Fibroblast of mammary gland (primary cell): ENCODE results near the gene HNRNPM.

ENCODE experiments used
- DNase-seq: peaks from one replicate; pipeline ENCODE4 v3.0.0-alpha.2; 2010; ENCODE audit warnings: low read depth
- H3K4me3 ChIP-seq: 2 replicates; pipeline ENCODE4 v1.5.1; 2011; ENCODE audit warnings: low read depth, mild to moderate bottlenecking, low read length, moderate library complexity; ENCODE audit not compliant: control insufficient read depth
- TF ChIP-seq, protein P1 (sequence below): conservative IDR thresholded peaks from 2 replicates; pipeline ENCODE4 v1.5.1; 2011; ENCODE audit warnings: low read depth, low read length, inconsistent platforms; ENCODE audit not compliant: control insufficient read depth, insufficient read depth

HNRNPM gene

GRCh38 chr19:8506402-8506957 is 61.7 kb downstream of the HNRNPM start:
- peak overlapping the region; percentile 53 for H3K4me3 ChIP-seq
- no peak for DNase-seq
- TF ChIP-seq, protein P1, sequence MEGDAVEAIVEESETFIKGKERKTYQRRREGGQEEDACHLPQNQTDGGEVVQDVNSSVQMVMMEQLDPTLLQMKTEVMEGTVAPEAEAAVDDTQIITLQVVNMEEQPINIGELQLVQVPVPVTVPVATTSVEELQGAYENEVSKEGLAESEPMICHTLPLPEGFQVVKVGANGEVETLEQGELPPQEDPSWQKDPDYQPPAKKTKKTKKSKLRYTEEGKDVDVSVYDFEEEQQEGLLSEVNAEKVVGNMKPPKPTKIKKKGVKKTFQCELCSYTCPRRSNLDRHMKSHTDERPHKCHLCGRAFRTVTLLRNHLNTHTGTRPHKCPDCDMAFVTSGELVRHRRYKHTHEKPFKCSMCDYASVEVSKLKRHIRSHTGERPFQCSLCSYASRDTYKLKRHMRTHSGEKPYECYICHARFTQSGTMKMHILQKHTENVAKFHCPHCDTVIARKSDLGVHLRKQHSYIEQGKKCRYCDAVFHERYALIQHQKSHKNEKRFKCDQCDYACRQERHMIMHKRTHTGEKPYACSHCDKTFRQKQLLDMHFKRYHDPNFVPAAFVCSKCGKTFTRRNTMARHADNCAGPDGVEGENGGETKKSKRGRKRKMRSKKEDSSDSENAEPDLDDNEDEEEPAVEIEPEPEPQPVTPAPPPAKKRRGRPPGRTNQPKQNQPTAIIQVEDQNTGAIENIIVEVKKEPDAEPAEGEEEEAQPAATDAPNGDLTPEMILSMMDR, result no peak

GRCh38 chr19:8510589-8511115 is 65.9 kb downstream of the HNRNPM start:
- DNase-seq, result no peak
- no peak overlapping the region for H3K4me3 ChIP-seq

GRCh38 chr19:8511573-8512101 is 66.9 kb downstream of the HNRNPM start:
- H3K4me3 ChIP-seq, result no peak overlapping the region
- TF ChIP-seq, protein P1, result no peak

More at GRCh38 chr19:8510589-8511115, 65.9 kb downstream of the HNRNPM start:
- TF ChIP-seq, protein P1, result no peak

DNA sequence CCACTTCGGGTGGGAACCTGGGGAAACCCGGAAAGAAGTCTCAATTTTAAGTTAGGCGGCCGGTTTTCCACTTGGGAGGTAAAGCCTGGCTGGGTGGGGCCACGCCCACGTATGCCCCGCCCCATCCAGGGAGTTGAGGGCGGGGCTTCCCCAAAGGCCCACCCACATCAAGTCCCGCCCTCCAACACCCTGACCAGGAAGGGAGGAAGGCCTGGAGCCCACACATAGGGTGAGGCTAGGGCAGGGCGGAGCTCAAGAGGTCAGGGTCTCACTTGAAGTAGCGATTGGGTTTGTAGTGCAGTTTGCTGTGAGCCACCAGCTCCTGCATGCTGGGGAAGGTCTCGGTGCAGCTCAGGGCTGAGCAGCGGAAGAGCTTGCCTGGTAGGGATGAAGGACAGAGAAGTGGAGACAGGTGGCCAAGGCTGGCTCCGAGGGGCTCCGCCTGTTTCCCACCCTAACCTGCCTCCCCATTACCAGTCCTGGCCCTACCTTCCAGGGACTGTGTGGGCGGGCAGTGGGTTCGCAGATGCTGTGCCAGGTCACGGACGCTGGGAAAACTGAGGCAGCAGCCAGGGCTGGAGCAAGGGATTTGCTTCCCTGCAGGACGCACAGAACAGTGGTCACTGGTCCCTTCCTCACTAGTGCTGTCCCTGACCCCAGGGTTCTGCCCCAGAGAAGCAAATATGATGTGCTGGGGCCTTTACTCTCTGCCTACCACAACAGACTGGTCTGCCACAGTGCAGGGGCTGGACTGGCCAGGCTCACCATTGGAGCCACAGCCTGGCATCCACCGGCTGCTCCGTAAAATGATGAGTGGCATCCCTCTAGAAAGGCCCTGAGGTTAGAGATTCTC is 67.6 kb downstream of the HNRNPM start:
- TF ChIP-seq, protein P1, result no peak
- H3K4me3 ChIP-seq, result no peak overlapping the region
- peak; percentile 31 for DNase-seq

More at GRCh38 chr19:8511573-8512101, 66.9 kb downstream of the HNRNPM start:
- DNase-seq, result no peak

DNA sequence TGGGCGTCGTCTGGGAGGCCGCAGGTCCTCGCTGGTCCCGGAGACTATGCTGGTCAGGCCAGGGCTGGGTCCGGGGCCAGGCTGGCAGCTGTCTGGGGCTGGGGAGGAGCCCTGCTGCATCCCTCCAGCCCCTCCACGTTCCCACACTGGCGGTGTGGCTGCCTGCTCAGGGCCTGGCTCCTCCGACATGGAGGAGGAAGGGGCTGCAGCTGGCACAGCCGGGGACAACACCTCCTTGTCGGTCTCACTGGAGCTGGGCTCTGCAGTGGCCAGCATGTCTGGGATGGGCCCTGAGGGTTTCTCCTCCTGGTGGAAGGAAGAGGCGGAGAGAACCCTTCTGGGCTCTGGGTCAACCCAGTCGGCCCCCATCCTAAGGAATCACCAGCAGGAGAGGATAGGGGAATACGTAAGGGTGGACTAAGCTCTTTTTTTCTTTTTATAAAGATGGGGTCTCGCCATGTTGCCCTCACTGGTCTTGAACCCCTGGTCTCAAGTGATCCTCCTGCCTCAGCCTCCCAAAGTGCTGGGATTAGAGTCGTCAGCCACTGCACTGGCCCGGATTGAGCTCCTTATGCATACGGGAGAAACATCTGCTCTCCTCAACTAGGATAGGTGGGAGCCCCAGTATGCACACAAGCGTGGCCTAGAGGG is 68.4 kb downstream of the HNRNPM start:
- TF ChIP-seq, protein P1, result no peak
- DNase-seq, result no peak
- H3K4me3 ChIP-seq, result peak overlapping the region; percentile 57
